NCI-H2196 (cell line): ENCODE measurements around the gene KDM4B.

Source experiments
- DNase-seq: peaks from one replicate; lab custom pipeline; 2025; ENCODE audit not compliant: unreplicated experiment; lab: John Stamatoyannopoulos, UW

KDM4B gene

DNA sequence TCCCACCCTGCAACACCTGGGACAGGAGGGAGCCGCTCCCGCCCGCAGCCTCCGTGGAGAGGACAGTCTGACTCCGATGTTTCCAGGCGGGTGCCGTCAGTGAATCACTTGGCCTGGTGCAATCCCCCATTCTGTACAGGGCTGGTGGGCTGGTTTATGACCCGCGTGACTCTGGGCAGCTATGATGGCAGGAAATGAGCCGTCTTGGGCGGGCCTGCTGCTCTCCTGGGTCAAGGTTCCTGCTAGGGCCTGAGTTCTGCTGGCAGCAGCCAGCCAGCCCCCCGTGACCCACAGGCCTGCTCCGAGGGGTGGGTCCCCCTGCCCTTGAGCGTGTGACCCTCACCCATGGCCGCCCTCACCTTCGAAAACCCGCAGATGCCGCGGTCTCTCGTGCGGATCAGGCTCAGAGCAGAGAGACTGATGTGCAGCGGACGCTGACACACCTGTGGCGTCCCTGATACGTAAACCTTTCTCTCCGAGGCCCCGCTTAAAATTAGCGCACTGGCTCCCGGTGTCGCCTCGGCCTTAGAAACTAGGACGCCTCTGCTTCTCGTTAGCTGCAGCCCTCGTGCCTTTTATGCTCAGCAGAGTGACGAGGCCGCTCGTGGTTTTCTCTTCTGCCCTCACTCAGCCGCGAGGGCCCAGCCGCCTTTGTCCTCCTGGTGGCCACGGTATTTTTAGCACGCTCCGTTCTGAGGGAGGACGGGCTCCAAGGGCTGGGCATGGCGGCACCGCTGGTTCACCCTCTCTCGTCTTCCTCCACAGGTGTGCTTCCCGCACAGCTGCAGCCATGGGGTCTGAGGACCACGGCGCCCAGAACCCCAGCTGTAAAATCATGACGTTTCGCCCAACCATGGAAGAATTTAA lies 63.4 kb downstream of the KDM4B start:
- no peak for DNase-seq

DNA sequence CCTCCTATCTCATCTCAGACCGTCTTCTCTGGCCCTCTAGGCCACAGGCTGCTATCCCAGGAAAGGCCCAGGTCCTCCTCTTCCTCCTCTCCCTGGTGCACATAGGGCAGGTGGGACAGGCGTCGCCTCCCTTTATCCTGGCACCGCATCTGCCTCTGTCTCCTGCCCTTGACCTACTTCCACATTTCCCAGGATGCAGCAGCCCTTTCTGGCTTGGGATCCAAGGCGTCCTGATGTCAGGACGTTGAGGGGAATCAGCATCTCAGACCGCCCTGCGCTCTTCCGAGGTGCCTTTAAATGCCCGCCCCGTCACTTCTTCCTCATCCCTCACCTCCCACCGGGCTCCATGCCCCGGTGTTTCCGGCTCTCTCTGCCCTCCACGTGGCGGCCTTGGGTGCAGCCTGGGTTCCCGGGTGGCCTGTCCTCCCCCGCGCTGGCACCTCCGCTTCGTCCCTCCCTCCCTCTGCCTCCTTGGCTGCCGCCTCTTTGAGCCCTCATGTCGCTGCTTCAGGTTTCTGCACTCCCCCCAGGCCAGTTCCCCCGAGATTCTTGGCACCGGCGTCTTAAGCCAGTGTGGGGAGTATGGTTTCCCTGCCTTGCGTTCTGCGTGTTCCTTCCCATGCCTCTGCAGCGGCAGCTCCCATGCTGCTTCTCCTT lies 66.3 kb downstream of the KDM4B start:
- no peak for DNase-seq

GRCh38 chr19:5035793-5036697 lies 67.1 kb downstream of the KDM4B start:
- DNase-seq, result no peak

GRCh38 chr19:5036698-5037563 lies 68.0 kb downstream of the KDM4B start:
- no peak for DNase-seq

DNA sequence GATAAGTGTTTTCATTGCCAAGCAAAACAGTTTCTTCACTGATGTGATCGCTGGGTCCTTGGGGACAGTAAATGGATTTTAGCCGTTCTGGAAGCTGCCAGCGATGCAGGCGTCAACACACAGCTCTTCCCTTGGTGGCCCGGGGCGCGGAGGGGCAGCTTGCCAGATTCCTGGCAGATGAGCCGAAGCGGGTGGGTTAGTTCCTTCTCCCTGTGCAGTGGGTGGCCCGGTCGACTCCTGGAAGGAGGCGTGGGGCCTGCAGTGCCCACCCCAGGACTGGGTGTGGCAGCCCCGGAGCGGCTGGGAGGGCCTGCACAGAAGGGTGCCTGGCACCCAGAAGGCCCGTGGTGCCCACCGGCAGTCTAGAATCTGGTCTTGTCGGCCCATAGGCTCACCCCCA lies 69.0 kb downstream of the KDM4B start:
- peak; percentile 20 for DNase-seq

DNA sequence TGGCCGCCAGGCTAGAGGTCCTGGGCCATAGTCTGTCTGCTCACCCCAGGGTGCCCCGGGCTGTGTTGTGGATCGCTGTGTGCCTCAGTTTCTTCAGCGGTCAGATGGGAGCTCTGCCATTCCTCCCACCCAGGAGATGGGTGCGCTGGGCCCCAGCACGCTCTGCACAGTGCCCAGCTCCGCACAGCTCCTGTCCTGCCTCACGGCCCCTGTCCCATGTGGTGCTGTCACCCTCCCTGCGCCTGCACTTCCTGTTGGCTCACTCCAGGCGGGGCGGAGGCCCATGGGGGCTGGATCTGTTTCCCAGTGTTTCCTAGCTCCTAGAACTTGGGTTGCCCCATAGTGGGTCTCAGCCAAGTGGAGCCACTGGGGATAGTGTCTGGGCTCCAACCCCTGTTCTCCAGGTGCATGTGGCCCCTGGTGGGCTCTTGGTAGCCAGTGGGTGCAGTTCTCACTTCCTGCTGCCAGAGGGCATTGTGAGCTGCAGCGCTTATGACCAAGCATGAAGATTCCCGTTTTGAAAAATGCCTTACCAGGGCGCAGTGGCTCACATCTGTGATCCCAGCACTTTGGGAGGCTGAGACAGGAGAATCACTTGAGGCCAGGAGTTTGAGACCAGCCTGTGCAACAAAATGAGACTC lies 69.8 kb downstream of the KDM4B start:
- peak; percentile 21 for DNase-seq

- no peak for DNase-seq
These were observed 71.0 kb downstream of the KDM4B start for GRCh38 chr19:5039642-5040543.

DNA sequence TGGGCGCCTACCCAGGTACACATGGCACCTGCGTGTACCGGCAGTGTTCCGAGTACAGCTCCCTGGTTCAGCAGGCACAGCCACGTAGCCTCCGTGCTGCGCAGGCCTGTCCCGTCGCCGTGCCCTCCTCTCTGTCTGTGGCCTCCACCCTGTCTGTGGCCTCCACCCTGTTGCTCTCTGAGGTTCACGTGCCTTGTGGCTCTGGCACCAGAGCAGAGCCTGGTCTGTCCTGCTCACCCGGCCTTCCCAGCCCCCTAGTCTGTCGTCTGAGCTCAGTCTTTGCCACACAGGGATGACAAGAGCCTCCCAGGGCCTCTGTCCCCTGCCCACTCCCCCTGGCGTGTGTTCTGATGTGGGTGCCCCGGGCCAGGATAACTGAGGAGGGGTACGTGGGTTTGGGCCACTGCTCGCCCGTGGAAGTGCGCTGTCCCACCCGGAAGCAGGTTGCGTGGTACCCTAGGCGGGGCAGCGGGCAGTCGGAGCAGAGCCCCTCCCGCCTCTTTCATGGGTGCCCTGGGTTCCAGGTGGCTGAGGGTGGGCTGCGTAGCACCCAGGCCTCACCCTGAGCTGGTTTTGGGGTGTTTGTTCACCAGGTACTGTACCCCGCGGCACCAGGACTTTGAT lies 71.7 kb downstream of the KDM4B start:
- no peak for DNase-seq

GRCh38 chr19:5041168-5041912 lies 72.4 kb downstream of the KDM4B start:
- no peak for DNase-seq

DNA sequence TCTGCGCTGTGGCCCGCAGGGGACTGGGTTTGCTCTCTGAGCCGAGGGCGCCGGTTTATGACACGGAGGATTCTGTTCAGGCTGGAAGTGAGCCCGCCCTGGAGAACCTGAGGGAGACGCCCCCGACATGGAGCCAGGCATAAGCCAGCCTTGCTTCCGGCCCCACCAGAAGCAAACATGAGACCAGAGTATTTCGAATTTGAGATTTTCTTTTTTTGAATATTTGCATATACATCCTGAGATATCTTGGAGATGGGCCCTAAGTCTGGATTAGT lies 72.9 kb downstream of the KDM4B start:
- DNase-seq, result no peak

DNA sequence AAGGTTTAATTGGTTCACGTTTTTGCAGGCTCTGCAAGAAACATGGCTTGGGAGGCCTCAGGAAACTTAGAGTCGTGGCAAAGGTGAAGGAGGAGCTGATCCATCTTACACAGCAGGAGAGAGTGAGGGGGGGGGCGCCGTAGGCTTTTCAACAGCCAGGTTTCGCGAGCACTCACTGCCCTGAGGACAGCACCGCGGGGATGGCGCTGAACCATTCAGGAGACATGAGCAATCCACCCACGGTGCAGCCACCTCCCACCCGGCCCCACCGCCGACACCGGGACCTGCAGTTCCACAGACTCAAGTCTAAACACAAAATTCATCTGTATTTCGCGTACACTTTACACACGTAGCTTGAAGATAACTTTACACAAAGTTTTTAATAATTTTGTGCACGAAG lies 73.6 kb downstream of the KDM4B start:
- no peak for DNase-seq

GRCh38 chr19:5045029-5045428 lies 76.1 kb downstream of the KDM4B start:
- no peak for DNase-seq

DNA sequence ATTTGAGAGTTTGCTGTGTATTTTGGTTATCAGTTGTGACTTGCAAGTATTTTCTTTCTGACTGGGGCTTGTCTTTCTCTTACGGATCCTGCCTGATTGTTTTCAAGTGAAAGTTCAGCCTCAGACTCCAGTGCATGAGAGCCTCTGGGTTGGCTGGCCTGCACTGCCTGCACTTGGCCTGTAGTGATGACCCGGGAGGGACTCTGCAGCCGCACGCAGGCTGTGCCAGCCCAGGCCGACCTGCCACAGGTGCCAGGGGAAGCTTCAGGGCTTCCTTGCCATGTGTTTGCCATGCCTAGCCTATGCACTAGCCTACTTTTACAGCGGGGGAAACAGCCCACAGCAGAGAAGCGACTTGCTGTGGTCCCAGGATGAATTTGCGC lies 77.0 kb downstream of the KDM4B start:
- DNase-seq, result peak; percentile 69

GRCh38 chr19:5046339-5047039 lies 77.6 kb downstream of the KDM4B start:
- DNase-seq, result peak; percentile 93

DNA sequence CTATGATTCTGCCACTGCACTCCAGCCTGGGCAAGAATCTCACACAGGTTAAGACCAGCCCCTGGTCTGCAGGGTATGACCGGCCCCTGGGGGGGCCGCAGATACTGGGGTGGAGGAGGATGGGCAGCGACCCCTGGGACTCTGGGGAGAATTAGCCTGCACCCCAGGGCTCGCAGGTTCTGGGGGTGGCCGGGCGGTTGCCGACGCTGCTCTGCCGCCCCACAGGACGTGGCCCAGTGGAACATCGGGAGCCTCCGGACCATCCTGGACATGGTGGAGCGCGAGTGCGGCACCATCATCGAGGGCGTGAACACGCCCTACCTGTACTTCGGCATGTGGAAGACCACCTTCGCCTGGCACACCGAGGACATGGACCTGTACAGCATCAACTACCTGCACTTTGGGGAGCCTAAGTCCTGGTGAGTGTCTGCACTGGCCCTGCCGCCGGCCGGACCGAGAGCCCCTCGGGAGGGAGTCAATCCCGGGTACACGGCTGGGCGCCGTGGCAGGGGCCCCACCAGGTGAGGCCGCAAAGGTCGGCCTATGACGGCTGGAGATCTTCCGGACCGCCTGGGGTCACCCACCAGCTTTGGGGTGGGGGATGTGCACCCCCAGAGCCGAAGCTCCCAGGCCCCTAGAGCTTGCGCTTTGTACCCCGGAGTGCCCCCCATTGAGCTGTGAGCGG lies 78.5 kb downstream of the KDM4B start:
- DNase-seq, result no peak

GRCh38 chr19:5048091-5048726 lies 79.3 kb downstream of the KDM4B start:
- peak; percentile 85 for DNase-seq
